HG02588 (cell line): ENCODE results near the gene MGST3.
"Not testable (repeated sequence)": the region's sequence is repeated elsewhere in the genome, so short reads cannot be mapped to it uniquely, and the experiment has no call there.

ENCODE experiments used
- ATAC-seq: cut with Tn5 transposase; IDR thresholded peaks from one replicate; pipeline ENCODE4 v1.9.1; 2021; ENCODE audit warnings: mild to moderate bottlenecking, moderate library complexity; ENCODE audit not compliant: unreplicated experiment

Gene MGST3

GRCh38 chr1:165630629-165631341, at the start of gene MGST3:
Gene MGST3, plus strand, starts transcription at chr1:165631234. Its CDS starts 18,614 bp downstream, at chr1:165649848.
- peak; percentile 85 for ATAC-seq

- no peak for ATAC-seq
Measured at GRCh38 chr1:165581926-165582325, 49.1 kb upstream of the MGST3 start.

- ATAC-seq = no peak
Measured at GRCh38 chr1:165586398-165586797, 44.6 kb upstream of the MGST3 start.

- ATAC-seq = not testable (repeated sequence)
Measured at GRCh38 chr1:165591391-165591790, 39.6 kb upstream of the MGST3 start.

- no peak for ATAC-seq
Measured at GRCh38 chr1:165592945-165593823, 37.9 kb upstream of the MGST3 start.

- no peak for ATAC-seq
Measured at GRCh38 chr1:165595246-165595938, 35.6 kb upstream of the MGST3 start.

- peak; percentile 97 for ATAC-seq
Measured at GRCh38 chr1:165597883-165598675, 33.0 kb upstream of the MGST3 start.

- ATAC-seq = no peak
Measured at GRCh38 chr1:165598676-165599059, 32.4 kb upstream of the MGST3 start.

- ATAC-seq = no peak
Measured at GRCh38 chr1:165600793-165601192, 30.2 kb upstream of the MGST3 start.

- no peak for ATAC-seq
Measured at GRCh38 chr1:165603810-165604209, 27.2 kb upstream of the MGST3 start.

GRCh38 chr1:165605246-165605645, 25.8 kb upstream of the MGST3 start:
- no peak for ATAC-seq

- not testable (repeated sequence) for ATAC-seq
Measured at GRCh38 chr1:165606676-165607075, 24.4 kb upstream of the MGST3 start.

- no peak for ATAC-seq
Measured at GRCh38 chr1:165610866-165611265, 20.2 kb upstream of the MGST3 start.

- ATAC-seq = no peak
Measured at GRCh38 chr1:165612062-165612461, 19.0 kb upstream of the MGST3 start.

GRCh38 chr1:165616054-165616612, 14.9 kb upstream of the MGST3 start:
- no peak for ATAC-seq

- ATAC-seq = no peak
Measured at GRCh38 chr1:165616987-165617546, 14.0 kb upstream of the MGST3 start.

GRCh38 chr1:165619647-165620151, 11.3 kb upstream of the MGST3 start:
- no peak for ATAC-seq

- ATAC-seq = no peak
Measured at GRCh38 chr1:165623624-165624023, 7.4 kb upstream of the MGST3 start.

- ATAC-seq = no peak
Measured at GRCh38 chr1:165624441-165624840, 6.6 kb upstream of the MGST3 start.
